Nephron (organoid): ENCODE results near the gene USP44.

Experiments
- H3K27ac Mint-ChIP-seq, 3 experiments: 2 replicates each; pipeline ENCODE4 v1.8.0; 2020; ENCODE audit warnings: mixed read lengths in 3 of 3, mild to moderate bottlenecking in 2 of 3, moderate library complexity in 1 of 3
- H3K27me3 Mint-ChIP-seq: 2 replicates; pipeline ENCODE4 v1.8.0; 2021; ENCODE audit warnings: low read depth, mild to moderate bottlenecking, moderate library complexity, mixed read lengths
- H3K36me3 Mint-ChIP-seq: 2 replicates; pipeline ENCODE4 v1.8.0; 2020; ENCODE audit warnings: low read depth, mixed read lengths
- H3K4me1 Mint-ChIP-seq: 2 replicates; pipeline ENCODE4 v1.8.0; 2020; ENCODE audit warnings: mixed read lengths
- H3K4me3 Mint-ChIP-seq, 3 experiments: 2 replicates each; pipeline ENCODE4 v1.8.0; 2020; ENCODE audit warnings: mild to moderate bottlenecking in 3 of 3, mixed read lengths in 3 of 3, moderate library complexity in 2 of 3
- H3K9me3 Mint-ChIP-seq: 2 replicates; pipeline ENCODE4 v1.8.0; 2020; ENCODE audit warnings: mixed read lengths
- CTCF ChIP-seq, 3 experiments: fragments of 200-600 bp; sonication (generic); IDR thresholded peaks; one replicate each; pipeline ENCODE4 v1.5.0; 2021; ENCODE audit warnings: antibody characterized with exemption in 3 of 3; ENCODE audit not compliant: unreplicated experiment in 3 of 3

USP44 gene

GRCh38 chr12:95546491-95546813 is 4.8 kb downstream of the USP44 start:
- H3K36me3 Mint-ChIP-seq, result peaks cover 4% of the 10 kb centered on the region
- H3K4me1 Mint-ChIP-seq, result peaks cover 7% of the 10 kb centered on the region
- peaks cover 71% of the 10 kb centered on the region for H3K27me3 Mint-ChIP-seq
- TF ChIP-seq CTCF (IDR thresholded peaks at IDR 0.05; ENCODE audit: unreplicated experiment in 3 of 3), result no peak
- peaks cover 6% of the 10 kb centered on the region for H3K9me3 Mint-ChIP-seq
- H3K27ac Mint-ChIP-seq, result no peak overlapping the region
- no peak overlapping the region for H3K4me3 Mint-ChIP-seq

GRCh38 chr12:95545731-95546490 is 5.4 kb downstream of the USP44 start:
- Mint-ChIP-seq H3K4me3 (no peak overlapping the region), H3K9me3 (peaks cover 6% of the 10 kb centered on the region), H3K4me1 (peaks cover 7% of the 10 kb centered on the region), H3K27me3 (peaks cover 65% of the 10 kb centered on the region), H3K36me3 (peaks cover 4% of the 10 kb centered on the region), H3K27ac (no peak overlapping the region)
- no peak for TF ChIP-seq CTCF (IDR thresholded peaks at IDR 0.05; ENCODE audit: unreplicated experiment in 3 of 3)

- Mint-ChIP-seq H3K4me3 (no peak overlapping the region), H3K4me1 (peaks cover 7% of the 10 kb centered on the region), H3K36me3 (peaks cover 4% of the 10 kb centered on the region), H3K9me3 (peaks cover 6% of the 10 kb centered on the region), H3K27me3 (peaks cover 62% of the 10 kb centered on the region), H3K27ac (no peak overlapping the region)
- no peak for TF ChIP-seq CTCF (IDR thresholded peaks at IDR 0.05; ENCODE audit: unreplicated experiment in 3 of 3)
These were observed 6.0 kb downstream of the USP44 start for GRCh38 chr12:95545303-95545702.

GRCh38 chr12:95544756-95545155 is 6.5 kb downstream of the USP44 start:
- Mint-ChIP-seq H3K9me3 (peaks cover 6% of the 10 kb centered on the region), H3K4me3 (no peak overlapping the region), H3K27me3 (peaks cover 62% of the 10 kb centered on the region), H3K4me1 (peaks cover 7% of the 10 kb centered on the region), H3K36me3 (peaks cover 4% of the 10 kb centered on the region), H3K27ac (no peak overlapping the region)
- TF ChIP-seq CTCF (IDR thresholded peaks at IDR 0.05; ENCODE audit: unreplicated experiment in 3 of 3), result no peak

- H3K4me3 Mint-ChIP-seq, result no peak overlapping the region
These were observed 8.0 kb downstream of the USP44 start for GRCh38 chr12:95543305-95543704.

More at GRCh38 chr12:95543305-95543704, 8.0 kb downstream of the USP44 start:
- Mint-ChIP-seq H3K4me1 (peaks cover 7% of the 10 kb centered on the region), H3K9me3 (no peaks in the 10 kb centered on the region), H3K36me3 (no peaks in the 10 kb centered on the region), H3K27me3 (peaks cover 53% of the 10 kb centered on the region), H3K27ac (no peak overlapping the region)
- no peak for TF ChIP-seq CTCF (IDR thresholded peaks at IDR 0.05; ENCODE audit: unreplicated experiment in 3 of 3)
